Naive thymus-derived CD4-positive, alpha-beta T cell (primary cell): ENCODE data around the gene CHI3L2. TPM values are rescaled to one million over a fixed set of nuclear protein-coding genes. Genes with fewer than 3 reads are reported as not detected.

ENCODE experiments used
- ATAC-seq: fragments of 150-1000 bp; cut with Tn5 transposase; 2 replicates; pipeline ENCODE4 v1.10.0; 2021; ENCODE audit warnings: mild to moderate bottlenecking, moderate library complexity
- CTCF ChIA-PET: fragments of 350-600 bp; sonication (Branson Sonifier 250); formaldehyde crosslinking; loops from one replicate; lab custom pipeline; 2021; ENCODE audit warnings: antibody characterized with exemption; lab: Charles Lee
- POLR2A ChIA-PET: fragments of 350-600 bp; sonication (Branson Sonifier 250); formaldehyde crosslinking; loops from one replicate; lab custom pipeline; 2021; ENCODE audit warnings: antibody characterized with exemption, inconsistent platforms; lab: Charles Lee
- DNase-seq, 9 donors: peaks; one replicate each; pipeline versions ENCODE4 v3.0.0 to v3.0.0-alpha.2; 2020 to 2022; ENCODE audit warnings: mixed read lengths in 1 of 9
- H3K27ac ChIP-seq: one replicate; pipeline ENCODE4 v1.7.0; 2013; ENCODE audit warnings: mild to moderate bottlenecking, low read depth, low read length, moderate library complexity
- H3K27me3 ChIP-seq, 2 donors: one replicate each; pipeline ENCODE4 v1.7.0; 2013; ENCODE audit warnings: low read length in 2 of 2, mild to moderate bottlenecking in 2 of 2, moderate library complexity in 2 of 2; ENCODE audit not compliant: control insufficient read depth in 2 of 2, insufficient read depth in 2 of 2
- H3K36me3 ChIP-seq, 3 experiments: 1 replicate in 2 of 3; 2 replicates in 1 of 3; pipeline ENCODE4 v1.7.0; 2013; ENCODE audit warnings: low read length in 3 of 3, mild to moderate bottlenecking in 3 of 3, moderate library complexity in 1 of 3; ENCODE audit not compliant: insufficient read depth in 3 of 3, control insufficient read depth in 2 of 3
- H3K4me1 ChIP-seq, 2 donors: one replicate each; pipeline ENCODE4 v1.7.0; 2013; ENCODE audit warnings: low read length in 2 of 2, mild to moderate bottlenecking in 2 of 2, moderate library complexity in 1 of 2; ENCODE audit not compliant: control insufficient read depth in 2 of 2, insufficient read depth in 2 of 2
- H3K4me3 ChIP-seq: 2 replicates; pipeline ENCODE4 v1.7.0; 2013; ENCODE audit warnings: mild to moderate bottlenecking, low read length
- H3K9me3 ChIP-seq, 3 experiments: 1 replicate in 2 of 3; 2 replicates in 1 of 3; pipeline ENCODE4 v1.7.0; 2013; ENCODE audit warnings: low read length in 3 of 3; ENCODE audit not compliant: control insufficient read depth in 2 of 3
- H3K27ac Mint-ChIP-seq, 9 donors: one replicate each; pipeline ENCODE4 v1.8.0; 2020 to 2022; ENCODE audit warnings: mixed read lengths in 9 of 9, mild to moderate bottlenecking in 8 of 9, moderate library complexity in 5 of 9, inconsistent platforms in 2 of 9
- H3K27me3 Mint-ChIP-seq, 5 donors: one replicate each; pipeline ENCODE4 v1.8.0; 2021 to 2022; ENCODE audit warnings: mixed read lengths in 5 of 5, mild to moderate bottlenecking in 1 of 5
- H3K36me3 Mint-ChIP-seq, 5 donors: one replicate each; pipeline ENCODE4 v1.8.0; 2020 to 2022; ENCODE audit warnings: mixed read lengths in 5 of 5, mild to moderate bottlenecking in 3 of 5, inconsistent platforms in 1 of 5
- H3K4me1 Mint-ChIP-seq, 7 donors: one replicate each; pipeline ENCODE4 v1.8.0; 2020 to 2022; ENCODE audit warnings: mixed read lengths in 7 of 7, mild to moderate bottlenecking in 3 of 7, inconsistent platforms in 1 of 7
- H3K4me3 Mint-ChIP-seq, 10 donors: one replicate each; pipeline ENCODE4 v1.8.0; 2020 to 2022; ENCODE audit warnings: mild to moderate bottlenecking in 10 of 10, mixed read lengths in 10 of 10, moderate library complexity in 6 of 10, inconsistent platforms in 2 of 10
- H3K9me3 Mint-ChIP-seq, 11 donors: one replicate each; pipeline ENCODE4 v1.8.0; 2020 to 2022; ENCODE audit warnings: mixed read lengths in 11 of 11, mild to moderate bottlenecking in 4 of 11, inconsistent platforms in 1 of 11, moderate library complexity in 1 of 11
- intact Hi-C, 2 donors: fragments of 100-400 bp; cut with micrococcal nuclease; formaldehyde crosslinking; loops; one replicate each; pipeline ENCODE4 v1.15.1; 2023
- polyA plus RNA-seq, 2 donors: library from polyadenylated mRNA; unstranded; fragments of 300-500 nt; fragmentation: Illumina TruSeq; gene quantifications; one replicate each; pipeline ENCODE4 v1.2.3, GENCODE V29; 2021
- total RNA-seq, 6 experiments: library from RNA in 5 of 6; stranded (reverse) in 5 of 6; gene quantifications; 1 replicate in 5 of 6; 2 replicates in 1 of 6; pipeline ENCODE4 v1.2.3 and lab custom pipeline; 2021 to 2026

The CHI3L2 gene
- total and polyA plus RNA-seq, 7 experiments from 2014 or later, result 7.0 to 136 (median 29.1) TPM

DNA sequence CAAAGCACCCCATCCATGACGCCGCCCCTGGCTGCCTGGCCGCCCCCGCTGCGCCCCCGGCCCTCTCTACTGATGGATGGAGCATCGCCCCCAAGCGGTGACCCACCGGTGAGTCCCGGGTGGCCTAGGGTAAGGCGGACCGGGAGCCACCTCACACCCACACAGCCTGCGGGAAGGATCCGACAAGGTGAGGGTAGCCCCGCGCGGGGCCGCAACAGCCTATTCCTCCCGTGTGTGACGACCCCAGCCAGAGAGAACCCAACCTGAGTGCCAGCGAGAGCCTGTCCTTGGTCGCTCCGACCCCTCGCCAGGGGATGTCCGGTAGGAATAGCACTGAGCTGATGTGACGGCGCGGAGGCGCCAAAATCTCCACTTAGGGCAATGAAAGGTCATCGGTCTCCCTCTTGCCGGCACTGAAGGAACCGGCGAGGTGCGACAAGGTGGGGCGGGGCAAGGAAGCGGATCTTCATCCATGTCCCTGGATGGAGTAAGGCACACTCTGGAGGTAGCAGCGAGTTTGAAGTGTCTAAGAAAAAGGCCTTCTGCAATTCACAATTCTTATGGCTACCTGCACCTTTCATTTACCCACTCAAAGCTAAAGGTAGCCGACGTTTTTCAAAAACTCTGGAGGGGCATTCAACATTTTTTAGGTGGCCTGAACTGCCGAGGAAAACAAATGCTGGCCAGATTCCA, 43.4 kb downstream of the CHI3L2 start:
- ATAC-seq, result peak; percentile 31
- DNase-seq, result peak in 5 of 9 donors; percentile 0 to 12 (median 7)
- no peak overlapping the region for H3K27ac ChIP-seq
- Mint-ChIP-seq H3K36me3 (peaks cover 0 to 11% (median 5%) of the 10 kb centered on the region in 5 donors), H3K27ac (peak overlapping the region in 2 of 9 donors; percentile 19 to 29), H3K4me3 (peak overlapping the region; percentile 7 to 89 (median 78)), H3K4me1 (peaks cover 8 to 19% (median 13%) of the 10 kb centered on the region in 7 donors), H3K9me3 (peaks cover 0 to 10% (median 5%) of the 10 kb centered on the region in 11 donors), H3K27me3 (peaks cover 10 to 40% (median 29%) of the 10 kb centered on the region in 5 donors)
- no peaks in the 10 kb centered on the region for H3K36me3 ChIP-seq
- peaks cover 5 to 6% of the 10 kb centered on the region in 2 donors for H3K27me3 ChIP-seq
- CTCF ChIA-PET, result no interaction called here
- no peaks in the 10 kb centered on the region for H3K4me1 ChIP-seq
- H3K4me3 ChIP-seq, result peak overlapping the region; percentile 48
- POLR2A ChIA-PET, result interaction anchor here (0.7 to 0.8 kb wide), 3 partner anchors 11 to 74 kb away, joined by 3 read pairs; no protein-coding TSS in a partner anchor
- H3K9me3 ChIP-seq, result no peaks in the 10 kb centered on the region
- intact Hi-C loops, result loop anchor here (2.0 to 5.0 kb wide), 3 partner anchors 20 to 49 kb away; no protein-coding TSS in a partner anchor

- H3K4me1 Mint-ChIP-seq, result peaks cover 8 to 23% (median 13%) of the 10 kb centered on the region in 7 donors
- peak in 1 of 9 donors; percentile 7 for DNase-seq
- H3K27ac ChIP-seq, result no peak overlapping the region
- peaks cover 5 to 6% of the 10 kb centered on the region in 2 donors for H3K27me3 ChIP-seq
- H3K4me3 ChIP-seq, result peak overlapping the region; percentile 48
- peaks cover 0 to 5% (median 1%) of the 10 kb centered on the region in 11 donors for H3K9me3 Mint-ChIP-seq
- no peaks in the 10 kb centered on the region for H3K36me3 ChIP-seq
- H3K4me3 Mint-ChIP-seq, result peak overlapping the region; percentile 33 to 89 (median 78)
- H3K27ac Mint-ChIP-seq, result peak overlapping the region in 1 of 9 donors; percentile 19
- ChIA-PET POLR2A (interaction anchor here (0.7 to 0.8 kb wide), 2 partner anchors 18 to 75 kb away, joined by 3 read pairs; no protein-coding TSS in a partner anchor), CTCF (interaction anchor here (0.7 kb wide), 1 partner anchor 43 kb away, joined by 3 read pairs; no protein-coding TSS in a partner anchor)
- H3K27me3 Mint-ChIP-seq, result peaks cover 10 to 35% (median 29%) of the 10 kb centered on the region in 5 donors
- peaks cover 0 to 6% (median 1%) of the 10 kb centered on the region in 5 donors for H3K36me3 Mint-ChIP-seq
- no peak for ATAC-seq
- intact Hi-C loops, result loop anchor here (2.0 to 5.0 kb wide), 3 partner anchors 21 to 49 kb away; no protein-coding TSS in a partner anchor
- H3K4me1 ChIP-seq, result no peaks in the 10 kb centered on the region
- H3K9me3 ChIP-seq, result no peaks in the 10 kb centered on the region
Measured at GRCh38 chr1:111271464-111271801, 43.9 kb downstream of the CHI3L2 start.

GRCh38 chr1:111272081-111272480, 44.6 kb downstream of the CHI3L2 start:
- no peak for ATAC-seq
- CTCF ChIA-PET, result interaction anchor here (0.7 kb wide), 1 partner anchor 43 kb away, joined by 3 read pairs; no protein-coding TSS in a partner anchor
- peaks cover 0 to 4% (median 0%) of the 10 kb centered on the region in 11 donors for H3K9me3 Mint-ChIP-seq
- H3K9me3 ChIP-seq, result no peaks in the 10 kb centered on the region
- no peaks in the 10 kb centered on the region for H3K4me1 ChIP-seq
- H3K36me3 ChIP-seq, result no peaks in the 10 kb centered on the region
- peak overlapping the region in 7 of 10 donors; percentile 8 to 89 (median 77) for H3K4me3 Mint-ChIP-seq
- no peak for DNase-seq
- H3K4me1 Mint-ChIP-seq, result peaks cover 8 to 25% (median 13%) of the 10 kb centered on the region in 7 donors
- peaks cover 0 to 4% (median 0%) of the 10 kb centered on the region in 5 donors for H3K36me3 Mint-ChIP-seq
- POLR2A ChIA-PET, result no interaction called here
- H3K27ac Mint-ChIP-seq, result no peak overlapping the region
- no peak overlapping the region for H3K4me3 ChIP-seq
- no peak overlapping the region for H3K27ac ChIP-seq
- peaks cover 5 to 6% of the 10 kb centered on the region in 2 donors for H3K27me3 ChIP-seq
- peaks cover 10 to 35% (median 29%) of the 10 kb centered on the region in 5 donors for H3K27me3 Mint-ChIP-seq
- intact Hi-C loops, result loop anchor here in 1 of 2 donors (5.0 kb wide), 1 partner anchor 50 kb away; no protein-coding TSS in a partner anchor

DNA sequence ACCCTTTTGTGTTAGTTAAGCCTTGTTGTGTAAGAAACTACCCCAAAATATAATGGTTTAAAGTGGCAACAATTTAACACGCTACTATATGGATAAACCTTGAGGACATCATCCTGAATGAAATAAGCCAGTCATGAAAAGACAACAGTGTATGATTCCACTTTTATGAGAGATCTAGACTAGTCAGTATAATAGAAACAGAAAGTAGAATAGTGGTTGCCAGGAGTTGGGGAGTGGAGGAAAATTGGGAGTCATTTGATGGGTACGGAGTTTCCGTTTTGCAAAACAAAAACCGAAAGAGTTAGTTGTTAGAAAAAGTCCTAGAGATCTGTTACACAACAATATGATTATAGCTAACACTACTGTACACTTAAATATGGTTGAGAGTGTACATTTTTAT, 47.1 kb downstream of the CHI3L2 start:
- H3K4me1 ChIP-seq, result no peaks in the 10 kb centered on the region
- H3K4me1 Mint-ChIP-seq, result peaks cover 8 to 29% (median 13%) of the 10 kb centered on the region in 7 donors
- peaks cover 5 to 6% of the 10 kb centered on the region in 2 donors for H3K27me3 ChIP-seq
- peaks cover 0 to 10% (median 0%) of the 10 kb centered on the region in 5 donors for H3K36me3 Mint-ChIP-seq
- no peak for ATAC-seq
- H3K4me3 ChIP-seq, result no peak overlapping the region
- peak overlapping the region in 1 of 9 donors; percentile 11 for H3K27ac Mint-ChIP-seq
- no peaks in the 10 kb centered on the region for H3K9me3 ChIP-seq
- ChIA-PET CTCF (no interaction called here), POLR2A (interaction anchor here (0.8 kb wide), 1 partner anchor 42 kb away, joined by 3 read pairs; no protein-coding TSS in a partner anchor)
- DNase-seq, result no peak
- H3K27ac ChIP-seq, result no peak overlapping the region
- H3K36me3 ChIP-seq, result no peaks in the 10 kb centered on the region
- H3K9me3 Mint-ChIP-seq, result peaks cover 0 to 4% (median 0%) of the 10 kb centered on the region in 11 donors
- intact Hi-C loops, result loop anchor here in 1 of 2 donors (5.0 kb wide), 1 partner anchor 52 kb away; no protein-coding TSS in a partner anchor
- H3K4me3 Mint-ChIP-seq, result peak overlapping the region in 1 of 10 donors; percentile 24
- peaks cover 10 to 35% (median 29%) of the 10 kb centered on the region in 5 donors for H3K27me3 Mint-ChIP-seq

DNA sequence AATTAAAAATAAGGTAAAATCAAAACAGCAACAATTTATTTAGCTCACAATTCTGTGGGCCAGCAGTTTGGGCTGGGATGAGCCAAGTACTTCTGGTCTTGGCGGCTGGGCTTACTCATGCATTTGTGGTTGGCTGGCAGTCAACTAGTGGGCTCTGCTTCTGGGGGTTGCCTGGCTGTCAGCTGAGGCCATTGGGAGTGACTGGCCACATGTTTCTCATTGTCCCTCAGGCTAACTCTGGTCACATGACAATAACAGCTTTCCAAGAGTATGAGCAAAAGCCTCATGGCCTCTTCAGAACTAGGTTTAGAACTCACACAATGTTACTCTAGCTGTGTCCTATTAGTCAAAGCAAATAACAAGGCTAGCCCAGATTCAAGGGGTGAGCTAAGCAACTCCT, 47.6 kb downstream of the CHI3L2 start:
- Mint-ChIP-seq H3K9me3 (peaks cover 0 to 4% (median 0%) of the 10 kb centered on the region in 11 donors), H3K4me3 (no peak overlapping the region), H3K4me1 (peaks cover 8 to 29% (median 12%) of the 10 kb centered on the region in 7 donors), H3K36me3 (peaks cover 0 to 10% (median 0%) of the 10 kb centered on the region in 5 donors), H3K27ac (no peak overlapping the region), H3K27me3 (peaks cover 10 to 31% (median 25%) of the 10 kb centered on the region in 5 donors)
- H3K4me3 ChIP-seq, result no peak overlapping the region
- no peaks in the 10 kb centered on the region for H3K9me3 ChIP-seq
- peaks cover 5 to 6% of the 10 kb centered on the region in 2 donors for H3K27me3 ChIP-seq
- ChIA-PET POLR2A (interaction anchor here (0.8 kb wide), 1 partner anchor 42 kb away, joined by 3 read pairs; no protein-coding TSS in a partner anchor), CTCF (no interaction called here)
- no peak overlapping the region for H3K27ac ChIP-seq
- no peak for ATAC-seq
- no peak for DNase-seq
- no peaks in the 10 kb centered on the region for H3K4me1 ChIP-seq
- H3K36me3 ChIP-seq, result no peaks in the 10 kb centered on the region
- intact Hi-C loops, result no loop called here

- no peak overlapping the region for H3K27ac Mint-ChIP-seq
Measured at GRCh38 chr1:111275780-111276433, 48.4 kb downstream of the CHI3L2 start.

More at GRCh38 chr1:111275780-111276433, 48.4 kb downstream of the CHI3L2 start:
- no peak overlapping the region for H3K4me3 Mint-ChIP-seq
- ChIA-PET POLR2A (no interaction called here), CTCF (no interaction called here)
- no peak overlapping the region for H3K4me3 ChIP-seq
- H3K36me3 ChIP-seq, result no peaks in the 10 kb centered on the region
- H3K4me1 ChIP-seq, result no peaks in the 10 kb centered on the region
- H3K9me3 ChIP-seq, result no peaks in the 10 kb centered on the region
- DNase-seq (no peak), ATAC-seq (no peak)
- H3K36me3 Mint-ChIP-seq, result peaks cover 0 to 10% (median 0%) of the 10 kb centered on the region in 5 donors
- peaks cover 0 to 4% (median 0%) of the 10 kb centered on the region in 11 donors for H3K9me3 Mint-ChIP-seq
- peaks cover 10 to 24% (median 20%) of the 10 kb centered on the region in 5 donors for H3K27me3 Mint-ChIP-seq
- H3K27me3 ChIP-seq, result peaks cover under 1 to 5% of the 10 kb centered on the region in 2 donors
- no peak overlapping the region for H3K27ac ChIP-seq
- H3K4me1 Mint-ChIP-seq, result peaks cover 5 to 28% (median 9%) of the 10 kb centered on the region in 7 donors
- intact Hi-C loops, result no loop called here
